ENCODE data around the gene COL23A1. TPM values are rescaled to one million over a fixed set of nuclear protein-coding genes. Genes with fewer than 3 reads are reported as not detected.

COL23A1 gene
- polyA plus RNA-seq, 4 donors: 5.8 to 13.4 (median 7.7) TPM

DNA sequence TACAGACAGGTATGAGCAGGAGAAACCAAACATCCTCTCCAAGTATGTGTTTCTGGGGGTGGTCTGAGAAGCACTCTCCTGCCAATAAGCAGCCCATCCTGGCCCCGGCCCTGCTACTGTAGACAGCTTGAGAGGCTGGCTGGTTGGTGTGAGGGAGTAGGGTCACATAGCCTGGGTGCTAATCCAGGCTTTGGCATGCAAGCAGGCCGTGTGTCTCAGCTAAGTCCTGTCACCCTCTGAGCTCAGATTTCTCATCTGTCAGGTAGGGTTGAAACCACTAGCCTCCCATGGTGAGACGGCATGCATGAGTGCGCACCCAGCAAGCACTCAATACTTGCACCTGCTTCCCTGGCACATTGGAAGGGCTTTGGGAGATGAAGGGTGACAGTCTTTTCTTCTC, 307.8 kb downstream of the COL23A1 start:
- DNase-seq (ENCODE audit: low read depth in 4 of 4, low spot score in 3 of 4): no peak

DNA sequence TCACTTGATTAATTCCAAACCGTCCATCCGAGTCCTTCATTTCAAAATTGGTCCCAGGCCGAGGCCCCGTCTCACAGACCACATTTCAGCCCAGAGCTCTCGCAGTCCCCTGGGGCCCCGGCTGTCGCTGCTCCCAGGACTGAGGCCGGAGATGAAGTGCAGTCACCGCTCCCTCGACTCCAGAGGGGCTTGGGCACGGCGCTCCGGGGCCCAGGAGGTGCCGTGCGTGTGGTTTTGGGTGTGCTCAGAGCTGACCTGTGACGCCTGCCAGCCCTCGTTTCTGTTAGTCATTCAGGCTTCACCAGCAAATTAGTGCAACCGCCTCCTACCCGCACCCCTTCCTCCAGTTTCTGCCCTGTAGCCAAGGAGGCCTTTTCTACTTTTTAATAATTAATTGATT, 308.9 kb downstream of the COL23A1 start:
- DNase-seq (ENCODE audit: low read depth in 4 of 4, low spot score in 3 of 4): no peak

DNA sequence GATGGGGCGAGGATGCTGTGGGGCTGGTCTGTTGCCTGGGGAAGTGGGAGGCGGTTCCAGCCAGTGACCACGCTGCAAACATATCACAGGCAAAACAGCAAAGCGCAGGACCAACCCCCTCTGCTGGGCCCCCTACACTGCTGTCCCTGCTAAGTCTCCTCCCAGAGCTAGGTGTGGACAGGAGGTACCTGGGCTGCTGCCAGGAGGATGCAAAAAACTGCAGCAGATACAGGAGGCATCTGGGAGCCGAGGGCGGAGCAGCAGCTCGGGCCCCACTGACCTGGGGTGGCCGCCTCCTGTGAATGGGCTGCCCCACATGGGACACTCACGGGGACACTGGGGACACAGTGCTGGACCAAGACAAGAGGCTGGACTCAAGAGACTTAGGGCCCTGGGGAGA, 309.6 kb downstream of the COL23A1 start:
- DNase-seq (ENCODE audit: low read depth in 4 of 4, low spot score in 3 of 4): no peak

GRCh38 chr5:178279723-178280438, 310.3 kb downstream of the COL23A1 start:
- DNase-seq (ENCODE audit: low read depth in 4 of 4, low spot score in 3 of 4): peak; percentile 39 to 74 (median 59)

DNA sequence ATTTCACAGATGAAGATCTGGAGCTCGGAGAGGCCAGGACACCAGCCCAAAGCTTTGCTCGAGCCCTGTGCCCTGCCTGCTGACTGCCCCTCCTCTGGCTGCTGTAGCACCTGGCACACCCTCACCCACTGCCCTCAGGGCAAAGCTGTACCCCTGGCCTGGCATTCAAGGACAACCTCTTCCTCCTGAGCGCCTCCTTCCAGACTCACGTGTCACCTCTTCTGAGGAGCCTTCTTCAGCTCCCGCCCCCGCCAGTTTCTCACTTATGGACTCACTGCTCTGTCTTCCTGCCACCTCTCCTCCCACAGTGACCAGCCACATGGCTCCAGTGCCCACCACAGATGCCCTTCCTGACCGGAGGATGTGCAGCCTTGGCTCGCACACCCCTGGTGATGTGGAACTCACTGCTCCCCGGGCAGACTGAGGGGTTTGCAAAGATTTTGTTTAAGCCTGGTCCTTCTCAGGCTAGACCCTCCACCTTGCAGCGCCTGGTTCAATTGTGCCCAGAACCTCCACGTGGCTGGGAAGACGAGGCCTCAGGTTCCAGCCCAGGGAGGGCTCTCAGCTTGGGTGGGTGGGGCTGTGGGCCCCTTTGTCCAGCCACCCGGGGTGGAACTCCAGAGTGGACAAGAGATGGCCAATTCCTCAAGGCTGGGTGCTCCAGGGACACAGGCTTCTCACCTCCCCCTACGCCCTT, 311.0 kb downstream of the COL23A1 start:
- no peak for DNase-seq (ENCODE audit: low read depth in 4 of 4, low spot score in 3 of 4)

GRCh38 chr5:178278358-178279023, 311.7 kb downstream of the COL23A1 start:
- DNase-seq (ENCODE audit: low read depth in 4 of 4, low spot score in 3 of 4): no peak

DNA sequence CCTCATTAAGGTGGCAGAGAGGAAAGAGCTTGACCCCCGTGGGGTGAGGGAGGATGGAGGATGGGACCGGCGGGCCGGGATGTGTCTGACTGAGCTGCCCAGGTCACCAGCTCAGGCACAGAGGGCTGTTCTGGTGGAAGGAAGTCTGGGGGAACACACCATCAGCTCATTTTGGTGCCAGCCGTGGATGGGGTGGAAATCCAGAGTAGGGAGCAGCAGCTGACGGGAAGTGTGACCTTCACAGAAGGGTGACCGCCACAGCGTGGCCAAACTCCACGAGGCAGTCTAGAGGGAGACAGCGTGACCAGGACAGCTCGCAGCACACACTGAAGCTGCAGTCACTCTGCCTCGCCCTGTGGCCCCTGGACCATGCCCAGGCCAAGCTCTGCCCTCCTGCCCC, 312.3 kb downstream of the COL23A1 start:
- no peak for DNase-seq (ENCODE audit: low read depth in 4 of 4, low spot score in 3 of 4)

GRCh38 chr5:178277346-178277745, 312.8 kb downstream of the COL23A1 start:
- DNase-seq (ENCODE audit: low read depth in 4 of 4, low spot score in 3 of 4): no peak

- DNase-seq (ENCODE audit: low read depth in 4 of 4, low spot score in 3 of 4): no peak
Observed at GRCh38 chr5:178274781-178275537, 315.2 kb downstream of the COL23A1 start.

DNA sequence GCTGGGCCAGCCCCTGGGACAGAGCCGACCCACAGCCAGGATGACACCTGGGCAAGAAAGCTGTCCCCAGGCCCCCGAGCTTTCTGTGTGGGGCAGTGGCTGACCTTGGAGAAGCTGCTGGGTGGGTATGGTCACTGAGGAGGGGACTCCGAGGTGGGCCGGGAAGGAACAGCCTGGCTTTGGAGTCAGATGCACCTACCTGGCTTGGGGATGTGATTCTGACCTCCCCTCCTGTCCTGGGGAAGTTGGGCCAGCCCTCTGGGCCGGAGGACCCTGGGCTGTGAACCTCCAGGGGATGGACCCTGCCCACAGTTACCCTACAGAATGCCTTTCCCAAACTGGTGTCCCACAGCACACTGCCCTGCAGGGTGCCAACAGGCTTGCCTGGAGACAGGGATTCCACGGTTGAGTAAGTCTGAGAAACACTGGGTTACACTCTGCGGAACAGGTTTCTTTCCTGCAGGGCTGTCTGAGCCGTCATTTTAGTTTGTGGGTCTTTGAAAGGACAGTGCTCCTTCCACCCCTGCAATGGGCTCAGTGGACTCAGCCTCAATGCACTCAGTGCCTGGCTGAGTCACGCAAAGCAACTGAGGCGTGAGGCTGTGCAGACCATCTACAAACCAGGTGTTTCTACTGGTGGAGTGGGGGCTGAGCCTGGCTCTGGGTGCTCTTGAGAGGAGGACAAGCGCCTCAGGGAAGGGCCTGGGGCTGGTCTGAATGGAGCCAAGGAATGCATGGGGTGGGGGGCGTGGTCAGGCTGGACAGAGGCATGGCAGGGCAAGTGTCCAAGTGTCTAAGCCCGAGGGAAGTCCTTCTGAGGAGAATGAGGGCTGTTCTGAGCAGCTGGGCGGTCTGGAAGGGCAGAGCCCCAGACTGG, 316.3 kb downstream of the COL23A1 start:
- no peak for DNase-seq (ENCODE audit: low read depth in 4 of 4, low spot score in 3 of 4)

DNA sequence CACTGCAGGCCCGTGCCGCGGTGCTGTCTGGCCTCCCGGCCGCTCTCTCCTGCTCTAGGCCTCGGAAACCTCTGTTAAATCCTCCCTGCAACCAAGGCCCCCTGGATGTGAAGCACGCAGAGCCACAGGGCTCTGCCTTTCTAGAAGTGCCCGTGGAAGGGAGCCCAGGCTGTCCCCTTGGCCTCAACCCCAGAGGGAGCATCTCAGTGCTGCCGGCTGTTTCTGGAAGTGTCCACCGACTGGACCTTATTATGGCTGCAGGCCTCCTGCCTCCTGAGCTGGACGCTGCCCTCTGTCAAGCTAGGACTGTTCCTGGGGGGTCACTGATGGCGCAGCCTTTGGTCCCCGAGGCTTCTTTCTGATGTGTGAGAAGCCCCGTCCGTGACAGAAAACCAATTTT, 317.2 kb downstream of the COL23A1 start:
- no peak for DNase-seq (ENCODE audit: low read depth in 4 of 4, low spot score in 3 of 4)

- no peak for DNase-seq (ENCODE audit: low read depth in 4 of 4, low spot score in 3 of 4)
Observed at GRCh38 chr5:178272591-178272990, 317.6 kb downstream of the COL23A1 start.

DNA sequence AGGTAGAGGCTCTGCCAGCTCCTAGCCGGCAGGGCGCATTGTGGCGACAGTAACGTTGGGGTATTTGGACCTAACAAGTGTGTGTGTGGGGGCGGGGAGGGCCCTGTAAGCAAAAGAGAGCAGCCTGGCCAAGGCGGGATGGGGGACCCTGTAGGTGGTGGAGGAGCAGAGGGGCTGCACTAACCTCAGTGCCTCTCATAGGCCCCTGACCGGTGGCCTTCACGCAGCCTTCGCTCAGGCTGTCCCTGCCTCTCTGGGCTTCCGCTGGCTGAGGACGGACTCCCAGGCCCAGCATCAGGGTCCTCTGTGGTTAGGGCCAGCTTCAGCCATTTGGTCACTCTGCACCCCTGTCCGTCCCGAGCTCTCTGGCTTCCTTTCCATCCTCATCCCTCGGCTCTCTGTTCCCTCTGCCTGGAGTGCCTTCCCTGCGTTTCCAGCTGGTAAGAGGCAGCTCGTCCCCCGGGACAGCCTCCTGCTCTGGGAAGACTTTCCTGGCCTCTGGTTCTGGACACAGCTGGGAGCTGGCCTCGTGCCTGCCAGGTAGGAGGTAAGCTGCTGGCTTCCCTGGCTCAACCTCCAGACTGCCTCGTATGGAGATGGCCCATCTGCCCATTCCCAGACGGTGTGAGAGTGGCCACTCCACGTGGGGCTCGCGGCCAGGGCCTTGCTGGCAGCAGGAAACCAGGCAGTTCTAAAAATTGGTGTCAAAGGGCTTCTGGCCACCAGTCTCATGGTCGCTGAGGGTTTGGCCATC, 318.3 kb downstream of the COL23A1 start:
- DNase-seq (ENCODE audit: low read depth in 4 of 4, low spot score in 3 of 4): no peak

DNA sequence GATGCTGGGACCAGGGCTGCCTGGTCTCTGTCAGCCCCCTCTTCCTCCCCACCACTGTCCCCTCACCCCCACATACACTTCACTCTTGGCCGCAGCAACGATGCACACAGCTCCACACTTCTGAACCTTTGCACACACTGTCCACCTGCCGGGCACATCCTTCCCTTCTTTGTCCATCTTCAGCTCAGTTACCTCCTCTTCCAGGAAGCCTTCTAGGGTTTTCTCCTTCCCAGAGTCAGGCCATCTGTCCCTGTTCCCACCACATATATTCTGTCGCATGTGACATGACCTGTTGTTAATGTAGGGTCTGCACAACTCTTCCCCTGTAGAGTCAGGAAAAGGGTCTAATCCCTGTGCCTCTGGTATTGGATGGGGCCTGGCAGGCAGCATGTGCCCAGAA, 319.0 kb downstream of the COL23A1 start:
- no peak for DNase-seq (ENCODE audit: low read depth in 4 of 4, low spot score in 3 of 4)

DNA sequence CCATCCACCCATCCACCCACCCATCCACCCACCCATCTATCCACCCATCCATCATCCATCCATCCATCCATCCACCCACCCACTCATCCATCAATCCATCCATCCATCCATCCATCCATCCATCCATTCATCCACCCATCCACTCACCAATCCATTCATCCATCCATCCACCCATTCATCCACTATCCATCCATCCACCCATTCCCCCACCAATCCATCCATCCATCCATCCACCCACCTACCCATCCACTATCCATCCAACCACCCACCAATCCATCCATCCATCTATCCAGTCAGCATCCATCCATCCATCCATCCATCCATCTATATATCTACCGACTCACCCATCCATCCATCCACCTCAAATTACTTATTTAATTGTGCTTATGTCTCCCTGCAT, 320.7 kb downstream of the COL23A1 start:
- no peak for DNase-seq (ENCODE audit: low read depth in 4 of 4, low spot score in 3 of 4)

- DNase-seq (ENCODE audit: low read depth in 4 of 4, low spot score in 3 of 4): no peak
Observed at GRCh38 chr5:178267876-178268275, 322.3 kb downstream of the COL23A1 start.

GRCh38 chr5:178267245-178267644, 322.9 kb downstream of the COL23A1 start:
- no peak for DNase-seq (ENCODE audit: low read depth in 4 of 4, low spot score in 3 of 4)

- DNase-seq (ENCODE audit: low read depth in 4 of 4, low spot score in 3 of 4): no peak
Observed at GRCh38 chr5:178266581-178266980, 323.6 kb downstream of the COL23A1 start.

- DNase-seq (ENCODE audit: low read depth in 4 of 4, low spot score in 3 of 4): no peak
Observed at GRCh38 chr5:178265746-178266145, 324.4 kb downstream of the COL23A1 start.
